Suprapubic skin (tissue), 3 donors: ENCODE results near the gene FCAR.

Experiments used
- CTCF ChIP-seq, 2 donors: fragments of 200-600 bp in 1 of 2; fragments of 450-650 bp in 1 of 2; sonication (generic) in 1 of 2; IDR thresholded peaks; one replicate each; pipeline ENCODE4 v1.5.1; 2016 to 2019; ENCODE audit warnings: antibody characterized with exemption in 2 of 2, mild to moderate bottlenecking in 1 of 2, moderate library complexity in 1 of 2
- EP300 ChIP-seq: sonication (generic); formaldehyde crosslinking; IDR thresholded peaks from one replicate; pipeline ENCODE4 v1.6.1; 2017; ENCODE audit warnings: antibody characterized with exemption

GRCh38 chr19:54903303-54903702 lies 29.3 kb downstream of the FCAR start:
- no peak for TF ChIP-seq CTCF (IDR thresholded peaks at IDR 0.05)
- no peak for TF ChIP-seq EP300
